Neural progenitor cell (in vitro differentiated cells): Measurements from ENCODE around the gene SLC38A1. TPM values are rescaled to one million over a fixed set of nuclear protein-coding genes. Genes with fewer than 3 reads are reported as not detected.

Experiments used
- DNase-seq: peaks from one replicate; pipeline ENCODE4 v3.0.0-alpha.2; 2016; ENCODE audit warnings: low spot score
- H2AFZ ChIP-seq: fragments of 200-600 bp; sonication (generic); replicated peaks from 2 replicates; pipeline ENCODE4 v1.6.1; 2016; ENCODE audit warnings: antibody characterized with exemption
- H3F3A ChIP-seq: fragments of 200-600 bp; sonication (generic); 2 replicates; pipeline ENCODE4 v1.6.1; 2016; ENCODE audit warnings: antibody characterized with exemption, low read depth
- H3K27ac ChIP-seq: fragments of 200-600 bp; sonication (generic); 2 replicates; pipeline ENCODE4 v1.5.1; 2016; ENCODE audit warnings: mild to moderate bottlenecking
- H3K27me3 ChIP-seq: fragments of 200-600 bp; sonication (generic); 2 replicates; pipeline ENCODE4 v1.6.1; 2016; ENCODE audit warnings: mild to moderate bottlenecking, moderate library complexity
- H3K36me3 ChIP-seq: fragments of 200-600 bp; sonication (generic); 2 replicates; pipeline ENCODE4 v1.5.1; 2016
- H3K4me1 ChIP-seq: fragments of 200-600 bp; sonication (generic); 2 replicates; pipeline ENCODE4 v1.6.1; 2016; ENCODE audit warnings: mixed run types
- H3K4me2 ChIP-seq: fragments of 200-600 bp; sonication (generic); 2 replicates; pipeline ENCODE4 v1.6.1; 2016
- H3K4me3 ChIP-seq: fragments of 200-600 bp; sonication (generic); 2 replicates; pipeline ENCODE4 v1.5.1; 2016
- H3K79me2 ChIP-seq: fragments of 200-600 bp; sonication (generic); 2 replicates; pipeline ENCODE4 v1.6.1; 2016; ENCODE audit warnings: low read depth
- H3K9ac ChIP-seq: fragments of 200-600 bp; sonication (generic); 2 replicates; pipeline ENCODE4 v1.6.1; 2016
- H3K9me3 ChIP-seq: fragments of 200-600 bp; sonication (generic); 2 replicates; pipeline ENCODE4 v1.5.1; 2016; ENCODE audit warnings: low read depth
- H4K20me1 ChIP-seq: fragments of 200-600 bp; sonication (generic); 2 replicates; pipeline ENCODE4 v1.6.1; 2016; ENCODE audit warnings: low read depth
- H3K27ac Mint-ChIP-seq: 3 replicates; pipeline ENCODE4 v1.8.0; 2021; ENCODE audit warnings: mixed read lengths
- H3K27me3 Mint-ChIP-seq: 2 replicates; pipeline ENCODE4 v1.8.0; 2022; ENCODE audit warnings: low read depth, mild to moderate bottlenecking, inconsistent platforms, moderate library complexity, mixed read lengths; ENCODE audit not compliant: insufficient read depth
- H3K36me3 Mint-ChIP-seq: 3 replicates; pipeline ENCODE4 v1.8.0; 2021; ENCODE audit warnings: mixed read lengths
- H3K4me1 Mint-ChIP-seq: 3 replicates; pipeline ENCODE4 v1.8.0; 2021; ENCODE audit warnings: mixed read lengths
- H3K4me3 Mint-ChIP-seq: 3 replicates; pipeline ENCODE4 v1.8.0; 2021; ENCODE audit warnings: mild to moderate bottlenecking, moderate library complexity, mixed read lengths
- H3K9me3 Mint-ChIP-seq: 3 replicates; pipeline ENCODE4 v1.8.0; 2020; ENCODE audit warnings: mixed read lengths
- CTCF ChIP-seq: fragments of 200-600 bp; sonication (generic); IDR thresholded peaks from 2 replicates; pipeline ENCODE4 v1.5.1; 2017; ENCODE audit warnings: antibody characterized with exemption, mild to moderate bottlenecking
- EZH2 ChIP-seq: fragments of 200-600 bp; sonication (generic); IDR thresholded peaks from 2 replicates; pipeline ENCODE4 v1.6.1; 2017; ENCODE audit warnings: antibody characterized with exemption, mild to moderate bottlenecking, moderate library complexity
- EZH2phosphoT487 ChIP-seq: fragments of 200-600 bp; sonication (generic); IDR thresholded peaks from 2 replicates; pipeline ENCODE4 v1.6.1; 2017; ENCODE audit warnings: antibody characterized with exemption
- total RNA-seq: library from RNA; depleted of rRNA; stranded (reverse); fragments of >200 nt; gene quantifications from 2 replicates; pipeline ENCODE4 v1.2.3, GENCODE V29; 2015; ENCODE audit warnings: low replicate concordance

Gene SLC38A1
- total RNA-seq, 1 donor from 2014 or later: 142 TPM

DNA sequence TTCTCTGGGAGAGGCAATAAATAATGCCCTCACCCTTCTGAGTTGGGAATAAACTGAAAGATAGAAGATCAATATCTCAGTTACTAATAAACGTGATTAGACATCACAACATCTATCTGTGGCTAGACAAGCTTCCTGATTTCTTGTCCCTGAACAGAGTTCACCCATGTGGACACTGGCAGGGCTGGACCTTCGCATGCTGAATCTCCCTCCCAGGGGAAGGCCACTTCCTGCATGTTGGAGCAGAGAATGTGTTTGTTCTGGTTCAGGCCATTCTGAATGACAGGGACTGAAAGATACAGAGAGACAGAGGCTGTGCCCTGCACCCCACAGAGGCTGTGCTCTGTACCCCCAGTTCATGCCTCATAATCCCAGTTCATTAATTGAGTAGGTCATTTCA is 132.6 kb downstream of the SLC38A1 start:
- Histone ChIP-seq H3K9me3 (no peaks in the 10 kb centered on the region), H3K27ac (no peak overlapping the region), H3K4me2 (no peak overlapping the region), H3K27me3 (no peaks in the 10 kb centered on the region), H2AFZ (peak overlapping the region; percentile 55), H3K36me3 (no peaks in the 10 kb centered on the region), H3K4me3 (no peak overlapping the region), H3K4me1 (peaks cover 13% of the 10 kb centered on the region), H3K9ac (no peak overlapping the region), H3K79me2 (no peaks in the 10 kb centered on the region), H3F3A (no peaks in the 10 kb centered on the region), H4K20me1 (no peaks in the 10 kb centered on the region)
- peak; percentile 7 for DNase-seq
- Mint-ChIP-seq H3K27me3 (no peaks in the 10 kb centered on the region), H3K36me3 (no peaks in the 10 kb centered on the region), H3K27ac (no peak overlapping the region), H3K4me3 (no peak overlapping the region), H3K9me3 (no peaks in the 10 kb centered on the region), H3K4me1 (peaks cover 3% of the 10 kb centered on the region)
- TF ChIP-seq EZH2 (no peak), EZH2phosphoT487 (no peak), CTCF (no peak)

GRCh38 chr12:46135750-46136149 is 133.1 kb downstream of the SLC38A1 start:
- H3K36me3 Mint-ChIP-seq: no peaks in the 10 kb centered on the region
- H3K9me3 ChIP-seq: no peaks in the 10 kb centered on the region
- H3K4me3 ChIP-seq: no peak overlapping the region
- no peaks in the 10 kb centered on the region for H3K27me3 Mint-ChIP-seq
- H3K27me3 ChIP-seq: no peaks in the 10 kb centered on the region
- TF ChIP-seq EZH2: no peak
- TF ChIP-seq EZH2phosphoT487: no peak
- no peak for TF ChIP-seq CTCF
- H3K4me1 Mint-ChIP-seq: peaks cover 3% of the 10 kb centered on the region
- no peak overlapping the region for H3K4me2 ChIP-seq
- H3K27ac ChIP-seq: no peak overlapping the region
- no peak overlapping the region for H3K27ac Mint-ChIP-seq
- H3K79me2 ChIP-seq: no peaks in the 10 kb centered on the region
- no peaks in the 10 kb centered on the region for H4K20me1 ChIP-seq
- H3K9me3 Mint-ChIP-seq: no peaks in the 10 kb centered on the region
- H3F3A ChIP-seq: no peaks in the 10 kb centered on the region
- H3K36me3 ChIP-seq: no peaks in the 10 kb centered on the region
- H3K4me1 ChIP-seq: peaks cover 13% of the 10 kb centered on the region
- H3K9ac ChIP-seq: no peak overlapping the region
- DNase-seq: no peak
- H3K4me3 Mint-ChIP-seq: no peak overlapping the region
- H2AFZ ChIP-seq: no peak overlapping the region

DNA sequence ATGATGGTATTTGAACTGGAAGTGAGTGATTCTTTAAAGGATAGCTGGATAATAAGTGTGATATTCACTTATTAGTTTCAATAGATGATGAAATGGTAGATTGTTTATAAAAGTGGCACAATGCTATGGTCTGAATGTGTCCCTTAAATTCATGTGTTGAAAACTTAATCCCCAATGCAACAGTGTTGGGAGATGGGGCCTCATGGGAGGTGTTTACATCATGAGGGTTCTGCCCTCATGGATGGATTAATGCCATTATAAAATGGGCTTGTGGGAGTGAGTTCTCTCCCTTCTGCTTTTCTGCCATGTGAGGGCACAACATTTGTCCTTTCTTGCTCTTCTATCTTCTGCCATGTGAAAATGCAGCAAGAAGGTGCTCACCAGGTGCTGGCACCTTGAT is 134.0 kb downstream of the SLC38A1 start:
- Histone ChIP-seq H4K20me1 (no peaks in the 10 kb centered on the region), H3K9me3 (no peaks in the 10 kb centered on the region), H3K36me3 (no peaks in the 10 kb centered on the region), H3K9ac (no peak overlapping the region), H3K79me2 (no peaks in the 10 kb centered on the region), H3K4me1 (peaks cover 13% of the 10 kb centered on the region), H3K27ac (no peak overlapping the region), H3K4me3 (no peak overlapping the region), H3K4me2 (no peak overlapping the region), H3F3A (no peaks in the 10 kb centered on the region), H2AFZ (no peak overlapping the region), H3K27me3 (no peaks in the 10 kb centered on the region)
- Mint-ChIP-seq H3K36me3 (no peaks in the 10 kb centered on the region), H3K27me3 (no peaks in the 10 kb centered on the region), H3K4me1 (peaks cover 3% of the 10 kb centered on the region), H3K27ac (no peak overlapping the region), H3K4me3 (no peak overlapping the region), H3K9me3 (no peaks in the 10 kb centered on the region)
- no peak for DNase-seq
- TF ChIP-seq EZH2 (no peak), CTCF (no peak), EZH2phosphoT487 (no peak)
